NCI-H526 treated with DMSO at 0.1 percent for 48 hours (cell line): ENCODE data around the gene ZCCHC14.

ENCODE experiments used
- DNase-seq: peaks from one replicate; lab custom pipeline; 2025; lab: John Stamatoyannopoulos, UW

Gene ZCCHC14

DNA sequence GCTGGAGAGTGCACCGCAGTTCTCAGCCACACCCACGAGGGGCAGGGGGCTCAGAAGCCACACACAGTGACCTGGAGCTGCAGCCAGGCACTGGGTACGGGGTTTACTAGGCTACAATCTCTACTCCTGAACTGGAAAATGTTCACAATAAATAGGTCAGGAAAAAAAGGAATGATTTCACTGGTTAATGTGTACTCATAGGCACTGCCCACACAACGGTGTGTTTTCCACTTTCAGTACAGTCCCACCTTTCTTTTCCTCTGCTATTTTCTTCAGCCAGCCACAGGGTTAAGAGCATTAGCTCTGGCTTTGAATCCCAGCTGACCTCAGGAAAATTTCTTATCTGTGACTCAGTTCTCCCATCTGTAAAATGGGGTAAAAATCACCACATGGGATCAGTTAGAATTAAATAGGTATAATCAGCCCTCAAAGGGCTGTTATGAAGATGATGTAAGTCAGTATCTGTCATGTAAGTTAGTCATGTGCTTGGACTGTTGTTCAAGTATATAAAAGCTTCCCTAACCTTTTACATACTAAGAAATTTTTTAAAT lies 35.7 kb downstream of the ZCCHC14 start:
- no peak for DNase-seq

DNA sequence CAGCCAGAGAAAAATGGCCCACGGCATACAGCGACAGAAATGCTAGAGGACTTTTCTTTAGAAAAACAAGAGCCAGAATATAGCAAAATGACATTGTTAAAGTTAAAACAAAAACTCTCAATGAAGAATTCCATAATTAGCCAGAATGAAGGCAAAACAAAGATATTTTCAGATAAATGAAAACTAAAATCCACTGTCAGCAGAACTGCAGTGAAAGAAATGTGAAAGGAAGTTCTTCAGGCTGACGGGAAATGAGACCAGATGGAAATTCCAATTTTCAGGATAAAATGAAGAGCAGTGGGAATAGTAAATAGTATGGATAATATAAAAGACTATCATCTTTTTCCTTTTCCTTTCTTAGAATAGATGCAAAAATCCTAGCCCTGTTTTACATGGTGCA lies 38.4 kb downstream of the ZCCHC14 start:
- DNase-seq = no peak

DNA sequence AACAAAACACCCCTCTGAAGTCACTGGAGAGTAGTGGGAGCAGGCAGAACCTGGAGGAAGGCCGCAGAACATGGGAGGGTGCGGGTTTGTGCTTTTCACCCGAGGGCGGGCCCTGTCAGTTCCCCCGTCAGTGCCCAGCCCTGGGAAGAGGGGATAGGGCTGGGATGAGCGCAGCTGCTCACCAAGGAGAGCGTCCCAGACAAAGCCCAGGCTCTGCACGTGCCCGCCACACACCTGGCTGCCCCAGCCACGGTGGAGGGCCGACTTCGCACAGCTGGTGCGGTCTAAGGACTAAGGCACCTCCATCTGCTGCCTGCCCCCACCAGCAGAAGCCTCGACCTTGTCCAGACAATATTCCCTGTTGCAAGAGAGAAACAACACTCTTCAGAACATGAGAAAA lies 39.5 kb downstream of the ZCCHC14 start:
- no peak for DNase-seq

DNA sequence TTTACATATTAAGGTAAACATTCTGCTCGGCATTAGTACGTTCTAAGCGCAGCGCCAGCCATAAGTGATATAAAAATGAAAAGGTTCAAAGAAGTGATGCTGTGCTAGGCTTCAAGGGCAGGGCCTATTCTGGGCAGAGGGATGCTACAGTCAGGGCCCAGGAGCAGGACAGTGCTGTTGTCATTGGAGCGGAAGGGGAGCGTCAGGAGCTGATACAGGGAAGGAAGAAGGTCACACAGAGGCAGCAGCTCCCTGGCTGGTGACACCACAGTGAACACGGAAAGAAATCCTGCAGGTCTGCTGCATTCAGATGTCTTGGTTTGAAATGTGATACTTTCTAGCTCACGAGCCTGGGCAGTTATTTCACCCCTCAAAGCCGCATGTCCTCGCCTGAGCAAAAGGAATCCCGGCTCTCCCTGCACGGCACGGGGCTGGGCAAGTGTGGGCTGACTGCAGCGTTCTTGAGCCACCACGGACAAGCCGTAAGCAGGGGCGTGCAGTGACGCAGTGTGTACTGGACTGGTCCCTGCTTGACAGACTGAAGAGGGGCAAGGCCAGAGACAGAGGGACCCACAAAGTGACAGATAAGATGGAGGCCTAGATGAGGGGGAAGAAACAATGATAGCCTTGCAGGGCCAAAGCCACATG lies 41.1 kb downstream of the ZCCHC14 start:
- DNase-seq = no peak

DNA sequence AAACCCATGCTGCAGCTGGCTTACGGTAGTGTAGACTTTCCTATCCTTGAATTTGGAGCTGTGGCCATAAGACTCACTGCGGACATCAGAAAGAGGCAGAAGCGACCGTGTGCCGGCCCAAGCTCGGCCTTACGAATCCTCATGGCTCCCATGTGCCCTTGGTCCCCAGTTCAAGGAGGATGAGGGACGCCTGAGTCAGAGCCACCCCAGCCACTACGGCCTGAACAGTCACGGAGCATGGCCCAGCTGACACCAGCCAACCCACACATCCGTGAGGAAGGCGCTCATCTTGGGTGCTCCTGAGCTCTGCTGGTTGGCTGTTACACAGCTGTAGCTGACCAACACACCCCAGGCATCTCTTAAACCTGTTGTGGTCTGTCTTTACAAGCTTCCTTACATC lies 44.0 kb downstream of the ZCCHC14 start:
- DNase-seq = no peak

DNA sequence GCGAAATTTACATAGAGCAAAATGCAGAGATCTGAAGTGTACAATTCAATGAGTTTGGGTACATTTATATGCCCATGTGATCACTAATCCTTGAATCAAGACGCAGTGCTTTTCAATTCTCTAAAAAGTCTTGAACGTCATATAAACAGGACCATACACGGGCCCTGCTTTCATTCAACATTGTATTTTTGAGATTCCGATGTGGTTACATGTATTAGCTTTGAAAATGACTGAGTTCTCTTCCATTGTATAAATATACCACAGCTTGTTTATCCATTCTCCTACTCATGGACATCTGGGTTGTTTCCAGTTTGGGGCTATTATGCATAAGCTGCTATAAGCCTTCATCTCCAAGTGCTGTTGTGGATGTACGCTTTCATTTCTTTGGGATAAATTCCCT lies 45.5 kb downstream of the ZCCHC14 start:
- no peak for DNase-seq

DNA sequence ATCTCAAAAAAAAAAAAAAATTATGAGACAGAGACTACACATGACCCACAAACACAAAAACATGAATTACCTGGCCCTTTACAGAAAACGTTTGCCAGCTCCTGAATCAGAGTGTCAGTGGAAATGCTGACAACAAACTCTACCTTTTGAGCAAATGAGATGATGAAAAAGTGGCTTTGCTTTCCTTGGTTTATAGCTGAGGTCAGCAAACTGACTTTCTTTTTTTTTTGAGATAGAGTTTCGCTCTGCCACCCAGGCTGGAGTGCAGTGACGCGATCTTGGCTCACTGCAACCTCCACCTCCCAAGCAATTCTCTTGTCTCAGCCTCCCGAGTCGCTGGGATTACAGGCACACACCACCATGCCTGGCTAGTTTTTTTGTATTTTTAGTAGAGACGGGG lies 46.3 kb downstream of the ZCCHC14 start:
- DNase-seq = no peak

DNA sequence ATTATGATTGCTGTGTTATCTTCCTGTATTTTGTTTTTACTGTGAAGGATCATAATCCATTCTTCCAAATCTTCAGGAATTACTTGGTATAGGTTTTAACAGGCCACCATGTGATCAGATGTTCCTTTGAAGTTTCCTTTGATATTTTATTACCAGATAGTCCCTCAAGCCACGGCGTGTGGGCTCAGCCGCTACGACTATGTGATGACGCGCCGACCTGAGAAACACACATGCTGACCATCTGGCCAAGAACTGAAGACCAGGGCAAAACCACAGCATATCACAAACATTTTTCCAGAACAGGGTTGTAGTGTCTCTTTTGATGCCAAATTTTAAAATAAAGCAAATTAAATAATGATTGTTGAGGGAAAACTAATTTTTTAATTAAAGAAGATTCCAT lies 47.3 kb downstream of the ZCCHC14 start:
- DNase-seq = no peak

DNA sequence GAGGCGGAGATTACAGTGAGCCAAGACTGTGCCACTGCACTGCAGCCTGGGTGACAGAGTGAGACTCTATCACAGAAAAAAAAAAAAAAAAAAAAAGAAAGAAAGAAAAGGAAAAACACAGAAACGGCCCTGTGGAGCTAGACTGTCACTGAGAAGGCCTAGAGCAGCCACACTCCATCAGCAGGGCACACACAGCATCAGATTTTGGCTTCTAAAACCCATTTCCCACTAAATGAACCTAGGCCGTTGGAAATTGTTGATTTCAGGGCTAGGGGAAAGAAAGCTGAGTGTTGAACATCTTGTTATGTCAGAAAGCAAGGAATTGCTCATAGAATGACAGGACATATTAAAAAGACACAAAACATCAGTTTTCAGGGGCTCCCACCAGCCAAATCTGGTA lies 48.9 kb downstream of the ZCCHC14 start:
- no peak for DNase-seq

DNA sequence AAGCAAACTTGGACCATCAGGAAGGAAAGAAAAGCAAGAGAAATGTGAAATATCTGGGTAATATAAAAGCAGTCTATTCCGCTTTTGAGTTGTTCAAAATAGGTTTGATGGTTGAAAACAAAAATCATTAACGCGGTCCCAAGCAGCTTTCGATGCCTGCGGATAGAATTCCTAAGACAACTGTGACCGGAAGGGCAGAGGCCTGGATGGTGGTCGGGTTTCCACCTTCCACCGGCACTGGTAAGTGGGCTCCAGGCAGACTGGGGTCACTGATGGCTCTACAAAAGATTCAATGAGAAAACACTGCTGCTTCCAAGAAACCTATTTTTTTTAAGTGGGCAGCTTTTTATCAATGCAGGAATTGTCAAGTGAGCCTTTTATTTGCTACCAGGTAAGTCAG lies 49.8 kb downstream of the ZCCHC14 start:
- DNase-seq = no peak

DNA sequence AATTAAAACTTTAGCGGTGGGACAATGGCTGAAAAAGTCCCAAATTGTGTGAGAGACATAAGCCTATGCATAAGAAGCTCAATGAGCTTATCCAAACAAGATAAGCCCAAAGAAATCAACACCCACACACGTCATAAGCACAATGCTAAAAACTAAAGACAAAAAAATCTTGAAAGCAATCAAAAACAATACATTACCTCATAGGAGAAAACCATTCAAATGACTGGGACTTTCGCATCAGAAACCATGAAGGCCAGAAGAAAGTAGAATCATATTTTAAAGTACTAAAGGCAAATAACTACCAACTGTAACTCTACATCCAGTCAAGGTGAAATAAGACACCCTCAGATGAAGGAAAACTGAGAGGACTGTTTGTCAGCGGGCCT lies 50.2 kb downstream of the ZCCHC14 start:
- no peak for DNase-seq

DNA sequence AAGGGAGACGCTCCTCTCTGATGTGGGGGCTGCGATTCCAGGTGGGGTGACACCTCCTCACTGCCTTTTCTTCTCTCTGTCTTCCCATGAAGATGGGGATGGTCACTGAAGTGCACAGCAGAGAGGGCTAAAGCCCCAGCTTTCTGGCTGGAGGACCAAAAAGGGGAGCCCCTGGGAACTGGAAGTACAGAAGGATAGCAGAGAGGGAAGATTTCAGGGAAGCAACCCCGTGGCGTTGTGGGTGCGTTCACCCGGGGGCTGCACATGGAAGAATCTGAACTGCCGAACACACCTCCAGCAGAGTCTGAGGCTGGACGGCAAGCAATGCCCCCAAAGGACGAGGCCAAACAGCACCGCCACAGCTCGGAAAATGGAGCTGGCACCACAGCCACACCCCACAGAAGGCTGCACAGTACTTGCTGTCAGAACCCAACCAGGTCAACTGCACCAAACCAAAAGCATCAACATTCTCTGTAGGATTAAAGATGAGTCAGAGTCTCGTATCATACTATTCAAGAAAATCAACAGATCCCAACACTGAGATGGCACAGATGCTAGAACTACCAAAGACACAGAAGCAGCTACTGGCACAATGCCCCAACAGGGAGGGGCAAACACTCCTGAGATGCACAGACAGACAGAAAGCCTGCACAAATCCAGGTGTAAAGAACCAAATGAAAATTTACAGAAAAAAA lies 50.8 kb downstream of the ZCCHC14 start:
- no peak for DNase-seq

DNA sequence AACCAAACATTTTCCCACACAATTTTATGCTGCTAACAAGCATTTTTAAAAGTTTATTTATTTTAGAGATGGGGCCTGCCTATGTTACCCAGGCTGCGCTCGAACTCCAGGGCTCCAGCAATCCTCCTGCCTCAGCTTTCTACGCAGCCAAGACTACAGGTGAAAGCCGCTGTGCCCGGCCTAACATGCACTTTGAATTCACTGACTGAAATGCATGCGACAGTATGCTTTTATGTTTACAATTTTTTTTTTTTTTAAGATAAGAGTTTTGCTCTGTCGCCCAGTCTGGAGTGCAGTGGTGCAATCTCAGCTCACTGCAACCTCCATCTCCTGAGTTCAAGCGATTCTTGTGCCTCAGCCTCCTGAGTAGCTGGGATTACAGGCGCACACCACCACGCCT lies 52.9 kb downstream of the ZCCHC14 start:
- no peak for DNase-seq

DNA sequence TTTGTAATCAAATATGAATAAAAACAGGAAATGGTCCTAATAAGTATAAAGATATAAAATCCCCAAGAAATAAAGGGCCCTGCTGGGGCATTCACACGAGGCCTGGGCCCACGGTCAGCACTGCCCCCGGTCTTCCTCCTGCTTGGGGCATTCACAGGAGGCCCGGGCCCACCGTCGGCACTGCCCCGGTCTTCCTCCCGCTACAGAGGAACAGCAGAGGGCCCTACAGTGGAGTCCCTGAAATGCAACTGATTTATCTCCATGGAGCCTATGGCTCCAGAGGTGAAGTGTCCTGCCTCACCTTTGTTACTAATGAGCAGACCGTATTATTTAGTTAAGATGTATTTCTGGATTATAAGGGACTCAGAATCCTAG lies 54.2 kb downstream of the ZCCHC14 start:
- no peak for DNase-seq

DNA sequence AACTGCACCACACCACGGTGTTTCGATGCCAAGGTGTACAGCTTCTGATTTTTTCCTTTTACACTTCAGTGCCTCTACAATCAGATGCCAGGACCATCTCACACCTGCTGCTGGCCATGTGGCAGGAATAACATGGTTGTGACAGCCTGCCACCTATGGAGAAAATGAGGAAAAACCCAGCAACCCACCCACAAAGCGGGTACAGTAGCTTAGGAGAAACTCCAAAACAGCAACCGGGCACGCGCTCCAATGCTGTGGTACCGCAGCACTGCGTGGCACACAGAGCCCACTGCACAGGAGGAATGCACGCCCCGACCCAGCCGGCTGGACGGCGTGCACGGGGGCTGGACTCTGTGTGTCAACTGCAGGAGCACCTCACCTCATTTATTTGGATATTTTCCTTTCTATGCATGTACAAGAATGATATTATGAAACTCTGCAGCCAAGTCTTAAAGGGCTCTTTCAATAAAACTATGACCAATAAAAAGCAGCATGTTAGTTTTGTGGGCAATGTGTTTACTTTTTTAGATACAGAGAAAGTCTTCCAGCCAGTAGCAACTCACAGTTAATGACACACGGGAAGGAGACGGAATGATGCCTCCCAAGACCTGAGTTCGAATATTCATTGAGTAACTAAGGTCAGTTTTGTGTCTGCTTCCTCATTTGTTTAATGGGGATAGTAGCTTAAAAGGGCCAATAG lies 54.8 kb downstream of the ZCCHC14 start:
- no peak for DNase-seq

DNA sequence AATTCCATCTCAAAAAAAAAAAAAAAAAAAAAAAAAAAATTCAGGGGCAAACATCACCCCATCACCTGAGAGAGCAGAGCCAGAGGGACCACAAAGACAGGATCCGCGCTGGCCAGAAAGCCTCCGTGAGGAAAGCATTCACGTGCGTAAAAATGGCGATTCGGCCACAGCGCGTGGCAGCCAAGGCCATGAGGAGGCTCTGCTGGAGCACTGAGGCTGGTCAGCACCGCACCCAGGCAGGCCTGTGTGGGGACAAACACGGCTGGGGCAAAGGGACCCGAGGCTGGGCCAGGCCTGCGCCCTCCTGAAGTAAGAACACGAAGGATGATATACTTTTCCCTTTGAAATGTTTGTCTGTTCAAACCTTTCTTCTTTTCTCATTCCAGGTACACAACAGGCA lies 55.5 kb downstream of the ZCCHC14 start:
- DNase-seq = no peak

DNA sequence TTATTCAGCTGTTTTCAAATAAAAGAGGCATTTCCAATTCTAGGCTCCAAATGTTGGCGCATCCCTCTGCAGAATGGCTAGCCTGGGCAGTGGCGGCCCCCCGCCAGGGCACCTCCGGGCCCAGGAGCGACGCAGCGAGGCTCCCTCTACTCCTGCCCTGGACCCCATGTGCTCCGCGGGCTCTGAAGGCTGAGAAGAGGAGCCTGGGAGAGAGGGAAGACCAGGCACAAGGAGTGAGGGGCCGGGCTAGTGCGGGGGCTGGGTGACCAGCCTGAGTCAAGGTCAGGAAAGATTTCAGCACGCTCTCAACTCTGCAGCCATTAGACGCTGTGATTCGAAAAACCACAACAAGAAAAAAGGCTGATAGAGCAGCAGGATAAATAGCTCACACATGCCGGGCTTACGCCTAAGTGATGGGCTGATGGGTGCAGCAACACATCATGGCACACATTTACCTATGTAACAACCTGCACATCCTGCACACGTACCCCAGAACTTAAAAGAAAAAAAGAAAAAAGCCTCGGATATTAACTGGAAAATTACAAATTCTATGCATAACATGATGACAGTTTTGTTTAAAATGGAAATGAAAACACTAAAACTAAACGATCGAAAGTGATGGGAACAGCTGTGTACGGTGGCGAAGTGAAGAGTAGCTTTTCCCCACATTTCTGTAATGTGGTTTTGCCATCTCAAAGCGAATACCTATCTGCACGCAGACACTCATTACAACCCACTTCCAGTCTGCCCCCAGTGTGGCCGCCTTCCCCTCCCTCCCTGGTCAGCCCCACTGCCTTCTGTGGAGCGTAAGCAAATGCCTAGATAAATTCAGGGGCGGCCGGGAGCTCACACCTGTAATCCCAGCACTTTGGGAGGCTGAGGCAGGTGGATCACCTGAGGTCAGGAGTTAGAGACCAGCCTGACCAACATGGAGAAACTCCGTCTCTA lies 56.3 kb downstream of the ZCCHC14 start:
- no peak for DNase-seq

DNA sequence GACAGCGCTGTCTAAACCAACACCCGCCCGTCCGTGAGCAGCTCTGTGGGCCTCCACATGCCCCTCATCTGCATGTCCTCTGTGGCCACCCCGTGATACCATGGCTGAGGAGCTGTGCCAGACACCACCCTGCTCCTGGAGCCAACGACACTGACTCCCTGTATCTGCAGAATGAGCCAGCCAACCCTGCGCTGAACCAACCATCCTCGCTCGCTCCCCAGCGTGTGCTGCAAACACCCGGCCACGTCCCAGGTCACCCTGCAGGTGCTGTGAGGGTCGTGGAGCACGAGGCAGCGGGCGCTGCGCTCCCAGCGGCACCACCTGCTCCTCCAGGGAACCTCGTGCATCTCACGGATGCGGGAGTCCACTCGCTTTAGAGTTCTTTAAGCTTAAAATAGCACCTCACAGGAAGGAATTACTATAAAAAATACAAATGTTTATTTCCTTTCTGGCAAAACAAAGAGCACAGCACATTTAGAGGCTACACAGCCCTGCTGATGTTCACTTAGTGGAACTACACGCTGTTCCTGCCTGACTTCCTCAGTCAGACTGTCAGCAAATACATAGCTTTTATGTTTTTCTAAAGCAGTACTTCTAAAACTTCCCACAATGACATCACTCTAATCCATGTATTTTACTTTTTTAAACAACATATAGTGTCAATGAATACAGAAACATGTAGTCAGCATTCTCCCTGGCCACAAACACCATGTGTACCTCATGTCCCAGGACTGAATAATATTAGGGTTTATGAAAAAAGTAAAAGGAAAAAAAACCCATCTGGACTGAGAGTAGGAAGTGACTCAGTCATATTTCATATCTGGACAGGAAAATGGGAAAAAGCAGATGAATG lies 57.2 kb downstream of the ZCCHC14 start:
- no peak for DNase-seq

DNA sequence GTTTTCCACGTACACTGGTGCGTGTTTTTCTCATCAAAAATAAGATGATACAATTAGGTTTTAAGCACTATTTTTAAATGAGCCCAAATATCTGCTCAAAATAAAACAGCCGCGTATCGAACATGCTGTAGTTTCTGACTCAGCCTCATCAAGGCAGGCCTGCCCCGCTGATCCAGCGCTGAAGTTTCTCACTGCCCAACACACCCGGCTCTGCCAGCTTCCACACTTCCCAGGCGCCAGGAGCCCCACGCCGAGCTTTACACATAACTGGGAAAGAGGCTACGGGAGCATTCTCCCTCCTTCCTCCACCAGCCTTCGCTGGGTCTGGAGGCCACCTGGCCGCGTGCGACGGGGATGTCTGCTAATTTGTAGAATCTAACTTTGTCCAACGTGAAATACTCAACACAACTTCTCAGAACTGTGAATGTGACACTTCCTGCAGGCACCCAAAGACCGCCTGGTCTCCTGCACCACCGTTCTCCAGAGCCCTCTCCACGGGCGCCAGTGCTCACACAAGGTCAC lies 58.6 kb downstream of the ZCCHC14 start:
- no peak for DNase-seq

DNA sequence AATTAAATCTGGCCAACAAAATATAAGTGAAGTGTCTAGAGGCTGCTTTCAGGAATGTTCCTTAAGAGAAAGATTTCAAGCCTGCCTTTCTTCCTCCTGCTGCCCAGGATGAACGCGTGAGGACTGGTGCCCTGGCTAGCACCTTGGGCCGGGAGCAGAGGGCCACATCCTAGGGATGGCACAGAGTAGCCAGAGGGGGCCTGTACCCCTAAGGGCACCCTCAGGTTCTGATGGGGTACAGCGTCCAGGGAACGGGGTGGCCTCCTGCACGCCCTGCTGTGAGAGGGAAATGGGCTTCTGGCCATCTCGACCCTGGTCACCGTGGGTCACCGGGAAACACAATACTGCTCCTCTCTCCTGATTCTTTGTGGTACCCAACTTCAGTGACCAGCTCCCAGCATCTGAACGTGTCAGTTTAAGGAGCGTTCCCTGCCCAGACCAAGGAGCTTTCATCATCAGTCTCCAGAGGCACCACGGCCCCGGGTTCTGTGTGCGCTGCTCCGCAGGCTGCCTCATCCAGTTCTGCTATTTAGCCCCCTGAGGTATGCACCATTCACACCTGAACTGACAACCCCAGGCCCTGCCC lies 60.4 kb downstream of the ZCCHC14 start:
- no peak for DNase-seq

DNA sequence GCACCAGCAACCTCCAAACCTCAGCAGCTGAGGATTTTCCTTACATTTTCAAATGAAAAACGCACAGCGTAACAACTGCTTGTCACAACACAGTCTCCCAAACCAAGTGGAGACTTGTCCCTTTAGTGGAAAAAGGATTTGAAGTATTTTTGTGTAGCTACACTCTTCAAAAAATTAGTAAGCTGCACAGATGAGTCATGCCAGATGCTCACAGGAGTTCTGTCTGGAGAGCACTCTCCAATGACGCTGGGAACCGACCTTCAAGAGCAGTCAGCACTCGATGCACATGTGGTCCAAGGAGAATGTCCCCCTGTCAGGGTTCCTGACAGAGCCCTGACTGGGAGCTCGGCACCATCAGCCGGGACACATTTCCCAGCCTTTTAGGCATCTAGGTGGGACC lies 60.9 kb downstream of the ZCCHC14 start:
- no peak for DNase-seq
